H1 (cell line): ENCODE results near the gene AKR1B1. TPM values are rescaled to one million over a fixed set of nuclear protein-coding genes. Genes with fewer than 3 reads are reported as not detected.

Source experiments
- HDAC2 ChIP-seq, 2 experiments: fragments of 300-600 bp in 1 of 2; sonication (generic) in 1 of 2; IDR thresholded peaks; 2 replicates each; pipeline ENCODE4 v1.6.1; 2011 to 2012; ENCODE audit warnings: low read depth in 2 of 2, low read length in 2 of 2, mild to moderate bottlenecking in 2 of 2, moderate library complexity in 2 of 2, borderline replicate concordance in 1 of 2, inconsistent platforms in 1 of 2
- POLR2AphosphoS5 ChIP-seq: IDR thresholded peaks from 2 replicates; pipeline ENCODE4 v1.6.1; 2011; ENCODE audit warnings: low read depth, low read length
- polyA plus RNA-seq, 7 experiments: library from polyadenylated mRNA; depleted of rRNA in 3 of 7; stranded (reverse) in 5 of 7; unstranded in 2 of 7; fragments of >200 nt in 5 of 7; fragments of 200-250 nt in 2 of 7; gene quantifications; 1 replicate in 5 of 7; 2 replicates in 1 of 7; 4 replicates in 1 of 7; pipeline versions ENCODE4 v1.2.1 to v1.2.3, GENCODE V29; 2011 to 2013; ENCODE audit warnings: missing spikeins in 2 of 7, mixed read lengths in 2 of 7
- total RNA-seq: library from RNA; stranded (reverse); fragmentation: NEBNext Ultra II Directional; extraction: Animal tissue kit (Norgen Biotek cat#: 25700); gene quantifications from 2 replicates; pipeline ENCODE4 v1.2.1, GENCODE V29; 2021

AKR1B1 gene
- total and polyA plus RNA-seq, 2 of the 8 experiments (the other 6 are each of a cell fraction or from before 2014, with no cell fraction given), result 195 to 273 TPM

- no peak for TF ChIP-seq POLR2AphosphoS5
- TF ChIP-seq HDAC2 (IDR thresholded peaks at IDR 0.05; ENCODE audit: borderline replicate concordance in 1 of 2, low read depth in 2 of 2, low read length in 2 of 2), result no peak
These were observed 42.1 kb upstream of the AKR1B1 start (continued) for GRCh38 chr7:134500982-134501381.
